GM19467 (cell line): ENCODE measurements around the gene HERC3.

ENCODE experiments used
- ATAC-seq: cut with Tn5 transposase; IDR thresholded peaks from one replicate; pipeline ENCODE4 v1.9.1; 2021; ENCODE audit warnings: mild to moderate bottlenecking, moderate library complexity; ENCODE audit not compliant: unreplicated experiment

HERC3 gene

GRCh38 chr4:88659055-88659889 is 67.0 kb downstream of the HERC3 start:
- ATAC-seq = peak; percentile 71

- no peak for ATAC-seq
Observed at GRCh38 chr4:88659890-88660208, 67.6 kb downstream of the HERC3 start.

GRCh38 chr4:88660446-88661294 is 68.4 kb downstream of the HERC3 start:
- ATAC-seq = no peak

- no peak for ATAC-seq
Observed at GRCh38 chr4:88661739-88662138, 69.5 kb downstream of the HERC3 start.

- ATAC-seq = peak; percentile 53
Observed at GRCh38 chr4:88672987-88673386, 80.7 kb downstream of the HERC3 start.

- ATAC-seq = no peak
Observed at GRCh38 chr4:88673886-88674285, 81.6 kb downstream of the HERC3 start.

- no peak for ATAC-seq
Observed at GRCh38 chr4:88674565-88674964, 82.3 kb downstream of the HERC3 start.

GRCh38 chr4:88674979-88675378 is 82.7 kb downstream of the HERC3 start:
- no peak for ATAC-seq

- ATAC-seq = no peak
Observed at GRCh38 chr4:88675543-88675942, 83.3 kb downstream of the HERC3 start.

GRCh38 chr4:88681209-88681608 is 88.9 kb downstream of the HERC3 start:
- no peak for ATAC-seq

GRCh38 chr4:88690355-88690754 is 98.1 kb downstream of the HERC3 start:
- ATAC-seq = no peak

- no peak for ATAC-seq
Observed at GRCh38 chr4:88693792-88694191, 101.5 kb downstream of the HERC3 start.

- no peak for ATAC-seq
Observed at GRCh38 chr4:88696630-88697029, 104.3 kb downstream of the HERC3 start.

- ATAC-seq = no peak
Observed at GRCh38 chr4:88697141-88697540, 104.9 kb downstream of the HERC3 start.

GRCh38 chr4:88697588-88698329 is 105.5 kb downstream of the HERC3 start, which contains the start of gene NAP1L5:
Gene NAP1L5, minus strand, starts transcription at chr4:88697829. Its CDS starts 75 bp downstream, at chr4:88697754.
- ATAC-seq = peak; percentile 93

GRCh38 chr4:88698519-88698918 is 106.2 kb downstream of the HERC3 start:
- no peak for ATAC-seq

GRCh38 chr4:88702782-88703181 is 110.5 kb downstream of the HERC3 start:
- ATAC-seq = no peak

- ATAC-seq = no peak
Observed at GRCh38 chr4:88705223-88705622, 112.9 kb downstream of the HERC3 start.

- ATAC-seq = no peak
Observed at GRCh38 chr4:88705805-88706492, 113.7 kb downstream of the HERC3 start.

- ATAC-seq = no peak
Observed at GRCh38 chr4:88706574-88706973, 114.3 kb downstream of the HERC3 start.

GRCh38 chr4:88709989-88710388 is 117.7 kb downstream of the HERC3 start:
- no peak for ATAC-seq
